Fibroblast of upper back skin (primary cell): ENCODE measurements around the gene C9orf72.
"Not testable (repeated sequence)": the region's sequence is repeated elsewhere in the genome, so short reads cannot be mapped to it uniquely, and the experiment has no call there.

Experiments used
- DNase-seq: peaks from one replicate; pipeline ENCODE4 v3.0.0-alpha.2; 2013

Gene C9orf72, protein sequence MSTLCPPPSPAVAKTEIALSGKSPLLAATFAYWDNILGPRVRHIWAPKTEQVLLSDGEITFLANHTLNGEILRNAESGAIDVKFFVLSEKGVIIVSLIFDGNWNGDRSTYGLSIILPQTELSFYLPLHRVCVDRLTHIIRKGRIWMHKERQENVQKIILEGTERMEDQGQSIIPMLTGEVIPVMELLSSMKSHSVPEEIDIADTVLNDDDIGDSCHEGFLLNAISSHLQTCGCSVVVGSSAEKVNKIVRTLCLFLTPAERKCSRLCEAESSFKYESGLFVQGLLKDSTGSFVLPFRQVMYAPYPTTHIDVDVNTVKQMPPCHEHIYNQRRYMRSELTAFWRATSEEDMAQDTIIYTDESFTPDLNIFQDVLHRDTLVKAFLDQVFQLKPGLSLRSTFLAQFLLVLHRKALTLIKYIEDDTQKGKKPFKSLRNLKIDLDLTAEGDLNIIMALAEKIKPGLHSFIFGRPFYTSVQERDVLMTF

DNA sequence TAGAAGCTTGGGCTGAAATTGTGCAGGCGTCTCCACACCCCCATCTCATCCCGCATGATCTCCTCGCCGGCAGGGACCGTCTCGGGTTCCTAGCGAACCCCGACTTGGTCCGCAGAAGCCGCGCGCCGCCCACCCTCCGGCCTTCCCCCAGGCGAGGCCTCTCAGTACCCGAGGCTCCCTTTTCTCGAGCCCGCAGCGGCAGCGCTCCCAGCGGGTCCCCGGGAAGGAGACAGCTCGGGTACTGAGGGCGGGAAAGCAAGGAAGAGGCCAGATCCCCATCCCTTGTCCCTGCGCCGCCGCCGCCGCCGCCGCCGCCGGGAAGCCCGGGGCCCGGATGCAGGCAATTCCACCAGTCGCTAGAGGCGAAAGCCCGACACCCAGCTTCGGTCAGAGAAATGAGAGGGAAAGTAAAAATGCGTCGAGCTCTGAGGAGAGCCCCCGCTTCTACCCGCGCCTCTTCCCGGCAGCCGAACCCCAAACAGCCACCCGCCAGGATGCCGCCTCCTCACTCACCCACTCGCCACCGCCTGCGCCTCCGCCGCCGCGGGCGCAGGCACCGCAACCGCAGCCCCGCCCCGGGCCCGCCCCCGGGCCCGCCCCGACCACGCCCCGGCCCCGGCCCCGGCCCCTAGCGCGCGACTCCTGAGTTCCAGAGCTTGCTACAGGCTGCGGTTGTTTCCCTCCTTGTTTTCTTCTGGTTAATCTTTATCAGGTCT is at the start of gene C9orf72:
Gene C9orf72 (minus strand): TSS at position 564 of the 716 bp plus-strand sequence. CDS start 6,361 bp downstream, outside the sequence.
- DNase-seq = no peak

DNA sequence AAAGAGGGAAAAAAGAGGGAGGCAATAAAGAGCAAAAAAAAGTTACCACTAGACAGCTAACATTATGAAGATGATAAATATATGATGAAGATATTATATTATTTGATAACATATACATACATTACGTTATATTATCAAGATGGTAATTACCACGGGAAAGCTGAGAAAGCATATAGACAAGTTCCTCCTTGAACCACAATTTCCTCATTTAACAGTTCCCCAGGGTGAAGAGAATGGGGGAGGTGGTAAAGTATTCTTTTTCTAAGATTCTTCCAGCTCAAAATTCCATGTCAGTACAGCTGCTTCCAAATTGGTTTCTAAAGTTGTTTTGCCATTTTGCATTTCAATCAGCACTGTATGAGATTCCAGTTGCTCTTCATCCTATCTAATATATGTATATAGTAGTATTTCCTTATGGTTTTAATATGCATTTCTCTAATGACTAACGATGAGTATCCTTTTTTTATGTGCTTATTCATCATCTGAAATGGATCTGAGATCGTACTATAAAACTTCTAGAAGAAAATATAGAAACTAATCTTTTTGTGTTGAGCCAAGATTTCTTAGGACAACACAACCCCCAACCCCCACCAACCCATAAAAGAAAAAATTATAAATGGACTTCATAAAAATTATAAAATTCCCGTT is 49.5 kb upstream of the C9orf72 start:
- no peak for DNase-seq

DNA sequence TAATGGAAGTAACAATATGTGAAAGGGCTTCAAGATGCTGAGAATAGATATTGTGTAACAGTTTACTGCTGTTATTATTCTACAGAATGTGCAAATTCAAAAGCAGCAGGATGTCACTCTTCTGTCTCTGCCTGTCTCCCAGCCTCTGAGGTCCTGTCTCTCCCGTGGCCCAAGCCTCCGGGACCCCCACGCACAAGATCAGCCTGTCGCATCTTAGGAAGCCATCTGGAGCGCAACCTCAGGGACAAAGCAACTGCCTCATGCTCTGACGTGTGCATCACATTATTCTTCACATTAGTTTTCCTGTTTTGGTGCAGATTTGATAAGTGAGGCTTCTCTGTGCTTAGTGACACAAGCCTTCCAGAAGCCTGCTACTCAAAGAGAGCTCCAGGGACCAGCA is 46.5 kb upstream of the C9orf72 start:
- no peak for DNase-seq

DNA sequence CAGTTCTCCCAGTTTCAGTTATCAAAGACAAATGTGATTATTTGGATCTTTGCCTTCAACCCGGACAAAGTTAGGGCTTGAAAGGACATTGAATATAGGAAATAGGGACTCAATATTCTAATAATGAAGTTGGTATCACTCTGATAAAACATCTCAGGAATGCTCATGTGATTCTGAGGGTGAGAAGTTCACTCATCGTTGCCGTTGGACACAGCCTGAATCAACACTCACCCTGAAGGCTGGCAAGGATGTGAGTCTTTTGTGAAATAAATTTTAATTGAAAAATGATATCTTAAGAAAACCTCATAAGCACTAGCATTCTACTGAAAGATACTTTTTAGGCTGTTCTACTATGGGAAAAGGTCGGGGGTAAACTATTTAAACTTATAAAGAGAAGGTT is 44.8 kb upstream of the C9orf72 start:
- DNase-seq = no peak

DNA sequence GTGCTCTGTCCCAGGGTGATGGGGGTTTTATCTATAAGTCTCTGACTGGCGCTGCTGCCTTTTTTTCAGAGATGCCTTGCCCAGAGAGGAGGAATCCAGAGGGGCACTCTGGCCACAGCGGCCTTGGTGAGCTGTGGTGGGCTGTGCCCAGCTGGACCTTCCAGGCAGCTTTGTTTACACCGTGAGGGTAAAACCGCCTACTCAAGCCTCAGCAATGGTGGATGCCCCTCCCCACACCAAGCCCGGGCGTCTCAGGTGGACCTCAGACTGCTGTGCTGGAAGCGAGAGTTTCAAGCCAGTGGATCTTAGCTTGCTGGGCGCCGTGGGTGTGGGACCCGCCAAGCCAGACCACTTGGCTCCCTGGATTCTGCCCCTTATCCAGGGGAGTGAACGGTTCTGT is 41.3 kb upstream of the C9orf72 start:
- no peak for DNase-seq

DNA sequence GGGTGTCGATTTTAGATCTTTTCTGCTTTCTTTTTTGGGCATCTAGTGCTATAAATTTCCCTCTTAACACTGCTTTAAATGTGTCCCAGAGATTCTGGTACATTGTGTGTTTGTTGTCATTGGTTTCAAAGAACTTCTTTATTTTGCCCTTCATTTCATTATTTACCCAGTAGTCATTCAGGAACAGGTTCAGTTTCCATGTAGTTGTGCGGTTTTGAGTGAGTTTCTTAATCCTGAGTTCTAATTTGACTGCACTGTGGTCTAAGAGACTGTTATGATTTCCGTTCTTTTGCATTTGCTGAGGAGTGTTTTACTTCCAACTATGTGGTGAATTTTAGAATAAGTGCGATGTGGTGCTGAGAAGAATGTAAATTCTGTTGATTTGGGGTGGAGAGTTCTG is 38.8 kb upstream of the C9orf72 start:
- DNase-seq = not testable (repeated sequence)

DNA sequence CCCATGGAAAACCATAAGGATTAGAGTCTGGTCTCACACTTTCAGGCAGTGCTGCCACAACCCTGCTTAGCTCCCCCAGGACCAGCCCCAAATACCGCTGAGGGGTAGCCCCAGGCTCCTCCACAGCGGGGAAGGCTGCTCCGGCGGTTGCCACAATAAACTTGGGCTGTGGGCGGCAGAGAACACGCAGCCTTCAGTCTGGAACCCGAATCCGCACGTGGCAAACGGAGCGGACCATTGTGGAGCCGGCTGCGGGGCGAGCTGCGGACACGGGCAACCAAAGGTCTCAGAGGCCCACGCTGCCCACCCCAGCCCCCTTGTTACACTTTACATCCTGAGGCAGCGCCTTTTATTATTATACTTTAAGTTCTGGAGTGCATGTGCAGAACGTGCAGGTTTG is 37.3 kb upstream of the C9orf72 start:
- DNase-seq = no peak

DNA sequence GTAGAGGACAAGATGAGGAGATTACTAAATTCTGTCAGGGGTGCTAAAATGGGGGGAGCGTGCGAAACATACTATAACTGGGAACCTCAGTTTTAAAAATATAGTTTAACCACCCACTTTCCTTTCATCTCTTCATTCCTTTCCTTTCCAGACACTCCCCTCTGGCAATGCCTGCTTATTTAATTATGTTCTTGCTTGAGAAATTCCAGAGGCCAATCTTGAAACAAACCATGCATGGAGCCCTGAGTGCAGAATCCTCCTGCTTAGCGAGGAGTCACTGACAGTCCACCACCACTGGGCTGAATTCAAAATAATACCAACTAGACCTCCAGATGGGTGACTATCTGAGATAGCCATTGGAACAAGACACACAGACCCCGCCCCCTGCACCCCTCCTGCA is 29.7 kb upstream of the C9orf72 start:
- DNase-seq = no peak

DNA sequence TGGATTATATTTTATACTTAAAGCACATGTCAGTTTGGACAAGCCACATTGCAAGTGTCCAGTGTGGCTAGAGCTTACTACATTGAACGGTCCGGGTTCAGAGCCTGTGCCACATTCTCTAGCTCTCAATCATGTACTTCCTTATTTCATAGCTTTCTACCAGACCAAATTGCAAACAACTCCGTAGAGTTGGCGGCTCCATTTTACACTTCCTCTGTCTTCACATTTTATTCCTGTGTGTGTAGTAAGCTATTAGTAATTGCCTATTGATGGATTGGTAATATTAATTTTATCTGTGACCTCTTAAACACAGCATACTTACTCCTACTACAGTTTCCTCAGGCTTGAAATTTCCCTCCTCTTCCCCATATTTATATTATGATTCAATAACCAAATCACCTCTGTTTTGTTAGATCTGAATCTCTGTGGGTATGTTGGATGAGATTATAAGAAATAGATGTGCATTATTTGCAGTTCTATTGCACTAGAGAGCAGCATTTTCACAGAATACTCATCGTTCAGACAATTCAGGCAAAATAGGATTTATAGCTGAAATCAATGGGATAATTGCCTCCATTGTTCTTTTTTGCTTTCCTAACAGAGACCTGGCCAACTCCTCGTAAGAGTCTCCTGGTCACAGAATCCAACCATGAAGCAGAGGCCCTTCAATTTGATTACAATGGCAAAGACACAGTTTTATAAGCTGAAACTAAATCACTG is 29.0 kb upstream of the C9orf72 start:
- DNase-seq = no peak

DNA sequence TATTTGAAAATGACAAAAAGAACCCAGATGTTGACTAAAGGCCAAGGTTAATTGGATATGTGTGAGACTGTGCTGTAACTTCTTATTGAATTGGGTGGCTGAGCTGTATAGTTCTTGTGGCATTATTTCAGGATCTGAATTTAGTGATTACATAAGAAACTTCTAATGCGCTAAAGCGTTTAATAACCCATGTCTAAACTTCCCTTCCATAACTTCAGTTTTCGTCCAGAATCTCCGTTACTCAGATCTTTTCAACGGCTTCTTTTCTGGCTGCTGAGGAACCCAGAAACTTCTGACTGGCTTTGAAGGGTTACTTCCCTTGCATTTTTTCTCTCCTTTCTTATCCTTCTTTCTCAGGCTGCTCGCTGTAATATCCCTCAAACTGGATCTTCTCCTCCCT is 28.1 kb upstream of the C9orf72 start:
- no peak for DNase-seq

DNA sequence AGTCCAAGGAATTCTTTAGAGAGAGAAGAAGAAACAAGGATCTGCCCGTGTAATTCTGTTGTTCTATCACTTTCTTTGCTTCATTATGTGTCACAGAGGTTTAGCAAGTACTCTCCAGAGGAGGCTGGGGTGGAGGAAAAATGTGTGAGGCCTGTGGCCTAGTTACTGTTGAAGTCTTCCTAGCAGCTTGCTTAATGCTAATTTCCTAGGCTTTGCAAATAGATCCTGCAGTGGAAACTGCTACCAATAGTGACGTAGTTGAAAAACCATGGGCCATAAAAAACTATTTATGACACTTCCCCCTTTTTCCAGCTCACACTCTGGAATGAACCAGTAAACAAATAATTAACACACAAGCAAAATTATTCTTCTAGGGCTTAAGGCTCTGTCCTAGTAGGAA is 27.0 kb upstream of the C9orf72 start:
- DNase-seq = no peak

DNA sequence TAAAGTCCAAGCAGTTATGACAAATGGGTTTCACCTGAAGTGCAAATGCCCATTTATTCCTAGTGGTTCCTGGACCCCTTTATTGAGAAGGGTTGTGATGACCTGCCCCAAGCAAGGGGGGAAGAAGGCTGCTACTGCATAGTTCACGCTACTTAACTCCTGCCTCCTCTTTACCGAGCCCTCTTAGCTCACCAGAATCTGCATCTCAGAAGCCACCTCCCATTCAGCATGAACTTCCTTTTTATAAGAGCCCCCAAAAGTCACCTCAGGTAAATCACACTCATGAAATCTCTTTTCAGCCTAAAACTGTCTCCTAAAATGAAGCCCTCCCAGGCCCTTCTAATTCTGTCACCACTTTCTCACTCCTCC is 26.6 kb upstream of the C9orf72 start:
- DNase-seq = no peak

DNA sequence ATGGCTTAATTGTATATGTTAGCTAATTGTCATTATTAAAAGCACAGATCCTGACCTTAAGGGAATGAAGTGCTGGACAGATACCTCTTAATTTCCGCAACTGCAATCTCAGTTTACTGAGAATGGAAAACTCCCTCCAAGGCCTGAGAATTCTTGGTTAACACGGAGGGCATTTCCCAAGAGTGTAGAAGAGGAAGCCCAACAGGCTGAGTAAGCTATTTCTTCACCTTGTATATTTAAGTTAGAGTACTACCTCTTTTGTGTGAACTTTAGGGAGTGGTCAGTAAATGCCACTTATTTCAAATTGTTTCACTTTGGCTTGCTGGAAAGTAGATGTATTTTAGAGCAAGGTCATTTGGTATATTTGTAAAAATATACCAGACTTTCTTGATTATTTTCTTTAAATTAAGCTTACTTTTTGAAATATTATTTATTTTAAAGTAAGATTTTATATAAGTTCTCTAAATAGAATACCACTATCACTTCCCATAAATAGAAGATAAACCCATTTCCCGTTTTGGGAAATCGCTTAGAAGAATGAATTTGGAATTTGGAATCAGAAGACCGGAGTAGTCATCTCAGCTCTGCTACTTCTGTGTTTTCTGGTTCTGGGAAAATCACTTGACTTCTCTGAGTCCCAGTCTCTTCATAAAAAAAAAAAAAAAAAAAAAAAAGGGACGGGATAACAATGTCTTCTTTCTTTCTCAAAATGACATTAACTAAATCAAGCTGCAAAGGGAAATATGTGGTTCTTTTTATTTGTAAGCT is 26.0 kb upstream of the C9orf72 start:
- DNase-seq = no peak

DNA sequence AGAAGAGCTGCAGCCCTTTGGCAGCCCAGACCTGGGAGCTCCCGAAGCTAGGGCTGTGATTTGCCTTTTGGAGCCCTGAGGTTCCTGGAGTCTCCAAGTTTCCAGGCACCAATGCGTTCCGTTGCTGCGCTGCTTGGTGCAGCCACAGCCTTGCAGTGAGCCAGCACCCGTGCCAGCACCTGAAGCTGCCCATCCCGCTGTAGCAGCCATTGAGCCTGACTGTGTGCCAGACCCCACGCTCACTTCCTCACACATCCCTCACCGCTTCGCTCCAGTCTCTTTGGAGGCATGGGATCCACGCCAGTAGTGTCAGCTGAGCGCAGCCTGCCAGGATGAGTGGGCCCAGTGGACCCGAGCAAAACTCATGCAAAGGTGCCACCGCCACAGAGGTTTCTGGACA is 22.5 kb upstream of the C9orf72 start:
- DNase-seq = no peak

DNA sequence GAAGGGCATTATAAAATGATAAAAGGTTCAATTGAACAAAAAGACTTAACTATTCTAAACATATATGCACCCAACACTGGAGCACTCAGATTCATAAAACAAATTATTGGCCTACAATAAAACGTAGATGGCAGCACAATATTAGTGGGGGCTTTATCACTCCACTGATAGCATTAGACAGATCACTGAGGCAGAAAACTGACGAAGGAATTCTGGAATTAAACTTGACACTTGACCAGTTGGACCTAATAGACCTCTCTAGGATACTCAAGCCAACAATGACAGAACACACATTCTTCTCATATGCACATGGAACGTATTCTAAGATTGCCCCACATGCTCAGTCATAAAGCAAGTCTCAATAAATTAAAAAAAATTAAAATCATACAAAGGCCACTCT is 18.4 kb upstream of the C9orf72 start:
- DNase-seq = no peak

DNA sequence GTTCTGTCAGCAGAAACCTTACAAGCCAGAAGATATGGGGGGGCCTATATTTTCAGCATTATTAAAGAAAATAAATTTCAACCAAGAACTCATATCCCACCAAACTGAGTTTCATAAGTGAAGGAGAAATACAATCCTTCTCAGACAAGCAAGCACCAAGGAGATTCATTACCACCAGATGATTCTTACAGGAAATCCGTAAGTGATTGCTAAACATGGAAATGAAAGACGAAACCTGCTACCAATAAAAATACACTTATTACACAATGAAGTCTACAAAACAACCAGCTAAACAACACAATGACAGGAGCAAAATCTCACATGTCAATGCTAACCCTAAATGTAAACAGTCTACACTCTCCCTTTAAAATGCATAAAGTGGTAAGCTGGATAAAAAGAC is 17.8 kb upstream of the C9orf72 start:
- no peak for DNase-seq

DNA sequence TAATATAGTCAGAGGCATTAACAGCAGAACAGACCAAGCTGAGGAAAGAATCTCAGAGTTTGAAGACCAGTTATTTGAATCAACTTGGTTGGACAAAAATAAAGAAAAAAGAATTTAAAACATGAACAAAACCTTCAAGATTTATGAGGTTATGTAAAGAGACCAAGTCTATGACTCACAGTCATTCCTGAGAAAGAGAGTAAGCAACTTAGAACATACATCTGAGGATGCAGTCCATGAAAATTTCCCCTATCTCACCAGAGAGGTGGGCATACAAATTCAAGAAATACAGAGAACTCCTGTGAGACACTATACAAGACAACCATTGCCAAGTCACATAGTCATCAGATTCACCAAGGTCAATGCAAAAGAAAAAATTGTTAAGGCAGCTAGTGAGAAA is 17.4 kb upstream of the C9orf72 start:
- DNase-seq = peak; percentile 14

DNA sequence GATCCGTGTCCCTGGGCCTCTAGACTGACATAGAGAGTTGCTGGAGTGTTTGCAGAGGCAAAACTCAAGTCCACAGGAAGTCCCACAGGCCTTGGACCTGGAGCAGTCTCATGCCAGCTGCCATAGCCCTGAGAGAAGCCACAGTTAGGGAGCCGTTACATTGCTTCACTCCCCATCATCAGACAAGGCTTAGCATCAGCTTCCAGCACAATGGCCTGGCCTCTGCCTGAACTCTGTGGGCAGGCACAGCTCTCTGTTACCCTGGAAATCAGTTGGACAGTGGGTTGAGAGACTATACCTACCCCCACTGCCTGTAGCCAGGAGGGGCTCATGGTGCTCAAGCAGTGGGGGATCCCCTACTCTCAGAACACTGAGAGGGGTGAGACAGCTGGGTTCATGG is 16.2 kb upstream of the C9orf72 start:
- DNase-seq = no peak

DNA sequence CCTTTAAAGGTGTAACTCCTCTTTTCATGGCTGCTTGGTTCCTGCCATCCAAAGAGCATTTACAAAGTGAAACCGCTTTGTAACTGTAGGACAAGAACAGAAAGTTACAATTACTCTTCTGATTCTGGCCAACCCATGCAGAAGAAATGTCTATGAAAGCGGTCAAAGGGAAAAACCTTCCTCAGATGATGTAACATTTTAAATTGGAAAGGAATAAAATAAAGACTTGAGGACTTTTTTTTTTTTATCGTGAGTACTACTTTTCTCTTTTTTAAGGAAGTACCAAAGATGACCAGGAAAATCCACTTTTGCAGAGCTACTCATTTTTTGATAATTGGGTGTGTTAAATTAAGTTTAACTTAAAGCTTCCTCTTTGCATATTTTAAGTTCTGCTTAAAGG is 13.0 kb upstream of the C9orf72 start:
- DNase-seq = no peak

DNA sequence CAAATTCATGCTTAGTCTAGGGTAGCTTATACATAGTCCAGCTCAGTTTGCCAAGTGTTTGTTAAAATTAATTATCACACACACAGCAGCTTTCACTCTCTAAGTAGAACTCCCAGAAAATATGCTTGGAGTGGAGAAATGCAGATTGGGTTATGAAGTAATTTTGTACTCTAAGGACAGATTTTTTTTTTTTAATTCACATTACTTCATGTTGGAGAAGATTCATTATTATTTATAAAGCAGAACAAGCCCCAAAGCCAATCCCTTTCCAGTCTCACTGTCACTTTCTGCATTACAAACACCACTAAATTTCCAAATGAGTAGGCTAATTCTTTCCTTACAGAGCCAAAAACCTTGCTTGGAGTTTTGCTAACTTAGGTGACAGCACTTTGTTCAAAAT is 11.7 kb upstream of the C9orf72 start:
- DNase-seq = no peak

DNA sequence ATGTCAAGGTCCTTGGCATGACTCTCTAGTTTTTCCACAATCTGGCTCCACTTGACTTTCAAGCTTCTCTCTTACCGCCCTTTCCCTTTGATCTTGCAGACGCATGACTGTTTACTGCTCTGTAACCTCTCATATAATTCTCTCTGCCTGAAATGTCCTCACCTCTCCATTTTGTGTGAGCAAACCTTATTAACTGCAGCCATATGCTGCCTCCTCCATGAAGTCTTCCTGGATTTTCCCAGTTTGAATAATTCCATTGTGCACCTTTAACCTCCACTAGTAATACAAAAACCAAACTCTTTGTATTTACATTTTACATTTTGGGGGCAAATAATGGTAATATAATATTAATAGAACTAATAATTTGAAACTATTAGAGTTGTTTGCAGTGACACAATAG is 9.5 kb upstream of the C9orf72 start:
- DNase-seq = no peak

DNA sequence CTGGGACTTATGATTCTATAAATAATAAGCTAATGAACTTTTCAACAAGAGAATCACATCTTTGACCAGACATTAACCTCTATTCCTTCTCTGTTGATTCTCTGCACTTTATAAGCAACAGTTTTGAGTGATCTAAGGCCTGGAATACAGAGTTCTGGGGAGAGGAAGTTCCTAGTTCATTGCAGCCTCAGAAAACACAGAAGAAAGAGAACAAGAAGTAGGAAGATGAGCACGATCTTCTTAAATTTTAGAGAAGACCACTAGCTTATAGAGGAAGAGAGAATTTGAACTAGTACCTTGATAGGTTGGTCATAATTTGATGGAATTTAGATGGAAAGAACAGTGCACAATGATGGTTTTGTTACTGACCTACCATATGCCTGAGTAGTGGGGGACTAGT is 8.5 kb upstream of the C9orf72 start:
- no peak for DNase-seq
